HepG2 (cell line): ENCODE data around the gene HMBS. TPM values are rescaled to one million over a fixed set of nuclear protein-coding genes. Genes with fewer than 3 reads are reported as not detected.

Experiments used
- ATAC-seq: fragments of 200-7000 bp; cut with Tn5 transposase; 3 replicates; pipeline ENCODE4 v1.9.1; 2020; ENCODE audit warnings: mild to moderate bottlenecking, moderate library complexity
- BruUV-seq: library from RNA; stranded (reverse); fragments of 400-500 nt; replicated peaks from 2 replicates; lab custom pipeline; 2021; lab: Mats Ljungman, UMichigan
- CTCF ChIA-PET: fragments of 300-600 bp; formaldehyde crosslinking; extraction: SDS; loops from one replicate; lab custom pipeline; 2021; ENCODE audit warnings: low total read pairs, inconsistent platforms, low intra/inter-chr PET ratio; lab: Yijun Ruan, JAX
- POLR2A ChIA-PET: fragments of 350-600 bp; sonication (Branson Sonifier 250); formaldehyde crosslinking; loops from one replicate; lab custom pipeline; 2020; ENCODE audit warnings: antibody characterized with exemption, inconsistent platforms; lab: Yijun Ruan, JAX
- DNase-seq: peaks from one replicate; pipeline ENCODE4 v3.0.0-alpha.2; 2015; ENCODE audit warnings: low spot score
- FAIRE-seq: peaks from 3 replicates; lab custom pipeline; 2011; peaks lifted over from hg19 to GRCh38; lab: Jason Lieb, UNC
- H2AFZ ChIP-seq: one replicate; pipeline ENCODE4 v1.6.1; 2011; ENCODE audit warnings: low read length, inconsistent platforms
- H3K27ac ChIP-seq: fragments of 300-600 bp; 3 replicates; pipeline ENCODE4 v1.8.0; 2011; ENCODE audit warnings: mixed run types, mild to moderate bottlenecking, mixed read lengths, low read length, inconsistent platforms; ENCODE audit not compliant: insufficient read depth; ENCODE audit errors: extremely low read length
- H3K27me3 ChIP-seq, 2 experiments: fragments of 200-600 bp in 1 of 2; 2 replicates in 1 of 2; 3 replicates in 1 of 2; pipeline versions ENCODE4 v1.6.0 to v1.8.0; 2011; ENCODE audit warnings: low read length in 2 of 2, mild to moderate bottlenecking in 2 of 2, moderate library complexity in 2 of 2, inconsistent platforms in 1 of 2; ENCODE audit not compliant: insufficient read depth in 2 of 2, control insufficient read depth in 1 of 2
- H3K36me3 ChIP-seq, 2 experiments: fragments of 200-600 bp in 1 of 2; replicated peaks in 1 of 2; 2 replicates in 1 of 2; 3 replicates in 1 of 2; pipeline versions ENCODE4 v1.5.1 to v1.8.0; 2011; ENCODE audit warnings: low read length in 2 of 2, inconsistent platforms in 1 of 2; ENCODE audit not compliant: insufficient read depth in 2 of 2, control insufficient read depth in 1 of 2
- H3K4me1 ChIP-seq: 2 replicates; pipeline ENCODE4 v1.5.1; 2012; ENCODE audit warnings: low read length, inconsistent platforms; ENCODE audit not compliant: insufficient read depth
- H3K4me2 ChIP-seq: 2 replicates; pipeline ENCODE4 v1.6.0; 2011; ENCODE audit warnings: low read depth, low read length, inconsistent platforms
- H3K4me3 ChIP-seq, 3 experiments: fragments of 200-600 bp in 1 of 3; sonication (generic), shearing (Covaris generic) in 1 of 3; replicated peaks in 1 of 3; 2 replicates each; pipeline ENCODE4 v1.5.1; 2011 to 2016; ENCODE audit warnings: low read length in 3 of 3, inconsistent platforms in 2 of 3, low read depth in 2 of 3, mild to moderate bottlenecking in 2 of 3, control low read depth in 1 of 3, mixed read lengths in 1 of 3; ENCODE audit not compliant: insufficient read depth in 1 of 3
- H3K79me2 ChIP-seq: one replicate; pipeline ENCODE4 v1.6.1; 2011; ENCODE audit warnings: low read length, inconsistent platforms; ENCODE audit not compliant: insufficient read depth
- H3K9ac ChIP-seq: 2 replicates; pipeline ENCODE4 v1.6.0; 2011; ENCODE audit warnings: mild to moderate bottlenecking, low read depth, low read length, inconsistent platforms; ENCODE audit not compliant: insufficient read depth
- H3K9me3 ChIP-seq: 2 replicates; pipeline ENCODE4 v1.5.1; 2012; ENCODE audit warnings: mild to moderate bottlenecking, low read length
- H4K20me1 ChIP-seq: 2 replicates; pipeline ENCODE4 v1.6.0; 2011; ENCODE audit warnings: inconsistent platforms, mild to moderate bottlenecking, low read length, moderate library complexity; ENCODE audit not compliant: insufficient read depth
- ELK4 ChIP-seq: sonication (generic); formaldehyde crosslinking; IDR thresholded peaks from 2 replicates; pipeline ENCODE4 v1.9.0; 2021; ENCODE audit warnings: missing genetic modification reagents, borderline replicate concordance
- FOXK2 ChIP-seq: fragments of 450-650 bp; IDR thresholded peaks from 2 replicates; pipeline ENCODE4 v1.6.1; 2016
- HDAC6 ChIP-seq: fragments of 200-600 bp; sonication (generic); IDR thresholded peaks from 2 replicates; pipeline ENCODE4 v1.7.0; 2017; ENCODE audit warnings: mild to moderate bottlenecking, antibody characterized with exemption, low read length, low read depth
- ISL2 ChIP-seq: sonication (generic); formaldehyde crosslinking; IDR thresholded peaks from 2 replicates; pipeline ENCODE4 v1.5.0; 2020; ENCODE audit warnings: missing genetic modification reagents
- NFKBIZ ChIP-seq: IDR thresholded peaks from 2 replicates; pipeline ENCODE4 v1.6.1; 2018; ENCODE audit warnings: missing genetic modification reagents, missing compliant biosample characterization
- NR2C2 ChIP-seq: sonication (generic); formaldehyde crosslinking; IDR thresholded peaks from 2 replicates; pipeline ENCODE4 v1.4.0; 2020; ENCODE audit warnings: missing genetic modification reagents, mild to moderate bottlenecking, moderate library complexity, borderline replicate concordance
- SMAD9 ChIP-seq: sonication (generic); formaldehyde crosslinking; IDR thresholded peaks from 2 replicates; pipeline ENCODE4 v1.5.1; 2020; ENCODE audit warnings: mild to moderate bottlenecking, missing genetic modification reagents
- SRF ChIP-seq: IDR thresholded peaks from 2 replicates; pipeline ENCODE4 v1.6.1; 2011; ENCODE audit warnings: mild to moderate bottlenecking, low read depth, low read length, moderate library complexity
- TARDBP ChIP-seq: sonication (generic); formaldehyde crosslinking; IDR thresholded peaks from 2 replicates; pipeline ENCODE4 v1.8.0; 2022; ENCODE audit warnings: mild to moderate bottlenecking, missing genetic modification reagents
- ZNF414 ChIP-seq: sonication (generic); formaldehyde crosslinking; IDR thresholded peaks from 2 replicates; pipeline ENCODE4 v1.5.0; 2020; ENCODE audit warnings: missing genetic modification reagents
- WGBS: methylation state at CpG from one replicate; pipeline ENCODE4 v1.1.6; 2017; ENCODE audit warnings: low lambda C conversion rate; 5-methylcytosine and 5-hydroxymethylcytosine counted together
- in situ Hi-C: cut with HindIII; loops from 2 replicates; pipeline ENCODE4 v1.10.0; 2017; ENCODE audit warnings: low pct_unique_long_range_greater_than_20kb; ENCODE audit not compliant: extremely low pct_ligation_motif_present
- intact Hi-C: fragments of 100-400 bp; cut with micrococcal nuclease; formaldehyde crosslinking; loops from one replicate; pipeline ENCODE4 v1.10.0; 2022; ENCODE audit not compliant: unreplicated experiment
- polyA plus RNA-seq, 8 experiments: library from polyadenylated mRNA; depleted of rRNA in 3 of 8; stranded (reverse) in 7 of 8; unstranded in 1 of 8; fragments of >200 nt; fragmentation: Illumina TruSeq in 4 of 8; extraction: Trizol in 4 of 8; gene quantifications; 2 replicates each; pipeline versions ENCODE4 v1.2.1 to v1.2.3, GENCODE V29; 2011 to 2016; ENCODE audit warnings: low read depth in 4 of 8, missing spikeins in 1 of 8, mixed read lengths in 1 of 8; ENCODE audit not compliant: insufficient read depth in 1 of 8
- total RNA-seq, 5 experiments: library from RNA; depleted of rRNA; stranded (reverse); fragments of >200 nt; fragmentation: Illumina TruSeq; extraction: Trizol; gene quantifications; 2 replicates each; pipeline ENCODE4 v1.2.3, GENCODE V29; 2016; ENCODE audit warnings: low read depth in 1 of 5
- TF ChIP-seq, protein P1 (sequence below): sonication (generic); formaldehyde crosslinking; IDR thresholded peaks from 2 replicates; pipeline ENCODE4 v1.4.0; 2020; ENCODE audit warnings: mild to moderate bottlenecking, missing genetic modification reagents, borderline replicate concordance

HMBS gene
- total and polyA plus RNA-seq, 2 of the 13 experiments (the other 11 are each of a cell fraction or from before 2014, with no cell fraction given): 9.4 to 46.9 TPM

GRCh38 chr11:119061256-119061655 lies 23.4 kb upstream of the HMBS start:
- 98% methylated on average over 3 of the region's 3 CpGs for whole genome bisulfite sequencing
- no peak overlapping the region for H3K27ac ChIP-seq
- TF ChIP-seq TARDBP (CRISPR knock-in tag): no peak
- TF ChIP-seq ELK4 (CRISPR knock-in tag): no peak
- TF ChIP-seq ZNF414: no peak
- TF ChIP-seq, protein P1, sequence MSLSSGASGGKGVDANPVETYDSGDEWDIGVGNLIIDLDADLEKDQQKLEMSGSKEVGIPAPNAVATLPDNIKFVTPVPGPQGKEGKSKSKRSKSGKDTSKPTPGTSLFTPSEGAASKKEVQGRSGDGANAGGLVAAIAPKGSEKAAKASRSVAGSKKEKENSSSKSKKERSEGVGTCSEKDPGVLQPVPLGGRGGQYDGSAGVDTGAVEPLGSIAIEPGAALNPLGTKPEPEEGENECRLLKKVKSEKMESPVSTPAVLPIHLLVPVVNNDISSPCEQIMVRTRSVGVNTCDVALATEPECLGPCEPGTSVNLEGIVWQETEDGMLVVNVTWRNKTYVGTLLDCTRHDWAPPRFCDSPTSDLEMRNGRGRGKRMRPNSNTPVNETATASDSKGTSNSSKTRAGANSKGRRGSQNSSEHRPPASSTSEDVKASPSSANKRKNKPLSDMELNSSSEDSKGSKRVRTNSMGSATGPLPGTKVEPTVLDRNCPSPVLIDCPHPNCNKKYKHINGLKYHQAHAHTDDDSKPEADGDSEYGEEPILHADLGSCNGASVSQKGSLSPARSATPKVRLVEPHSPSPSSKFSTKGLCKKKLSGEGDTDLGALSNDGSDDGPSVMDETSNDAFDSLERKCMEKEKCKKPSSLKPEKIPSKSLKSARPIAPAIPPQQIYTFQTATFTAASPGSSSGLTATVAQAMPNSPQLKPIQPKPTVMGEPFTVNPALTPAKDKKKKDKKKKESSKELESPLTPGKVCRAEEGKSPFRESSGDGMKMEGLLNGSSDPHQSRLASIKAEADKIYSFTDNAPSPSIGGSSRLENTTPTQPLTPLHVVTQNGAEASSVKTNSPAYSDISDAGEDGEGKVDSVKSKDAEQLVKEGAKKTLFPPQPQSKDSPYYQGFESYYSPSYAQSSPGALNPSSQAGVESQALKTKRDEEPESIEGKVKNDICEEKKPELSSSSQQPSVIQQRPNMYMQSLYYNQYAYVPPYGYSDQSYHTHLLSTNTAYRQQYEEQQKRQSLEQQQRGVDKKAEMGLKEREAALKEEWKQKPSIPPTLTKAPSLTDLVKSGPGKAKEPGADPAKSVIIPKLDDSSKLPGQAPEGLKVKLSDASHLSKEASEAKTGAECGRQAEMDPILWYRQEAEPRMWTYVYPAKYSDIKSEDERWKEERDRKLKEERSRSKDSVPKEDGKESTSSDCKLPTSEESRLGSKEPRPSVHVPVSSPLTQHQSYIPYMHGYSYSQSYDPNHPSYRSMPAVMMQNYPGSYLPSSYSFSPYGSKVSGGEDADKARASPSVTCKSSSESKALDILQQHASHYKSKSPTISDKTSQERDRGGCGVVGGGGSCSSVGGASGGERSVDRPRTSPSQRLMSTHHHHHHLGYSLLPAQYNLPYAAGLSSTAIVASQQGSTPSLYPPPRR (CRISPR knock-in tag): no peak
- no peak for TF ChIP-seq SMAD9 (CRISPR knock-in tag)
- TF ChIP-seq NFKBIZ (CRISPR knock-in tag): no peak
- TF ChIP-seq NR2C2 (CRISPR knock-in tag): no peak
- TF ChIP-seq SRF: no peak
- no peak for TF ChIP-seq ISL2 (CRISPR knock-in tag)
- TF ChIP-seq FOXK2: no peak
- TF ChIP-seq HDAC6: no peak
- ATAC-seq (no peak), FAIRE-seq (no peak), DNase-seq (no peak)
- H3K27me3 ChIP-seq: no peaks in the 10 kb centered on the region
- no peaks in the 10 kb centered on the region for H4K20me1 ChIP-seq
- no peak overlapping the region for H3K4me2 ChIP-seq
- CTCF ChIA-PET: no interaction called here
- no peak overlapping the region for H3K9ac ChIP-seq
- no TSS peak for BruUV-seq
- POLR2A ChIA-PET: no interaction called here
- H3K9me3 ChIP-seq: no peaks in the 10 kb centered on the region
- H3K4me1 ChIP-seq: peaks cover 14% of the 10 kb centered on the region; the same call in 1 of the 2 replicates
- no peak overlapping the region for H2AFZ ChIP-seq
- in situ Hi-C loops (no loop called here), intact Hi-C loops (no loop called here)
- no peaks in the 10 kb centered on the region for H3K36me3 ChIP-seq
- H3K4me3 ChIP-seq: no peak overlapping the region
- H3K79me2 ChIP-seq: peaks cover 4% of the 10 kb centered on the region
